SHP77 (cell line): ENCODE results near the gene CNTNAP2.
A peak's percentile ranks its signal among the peaks of the same experiment; 100 is the strongest.

Source experiments
- DNase-seq, 2 experiments: peaks; one replicate each; lab custom pipeline; 2025; lab: John Stamatoyannopoulos, UW

The CNTNAP2 gene

DNA sequence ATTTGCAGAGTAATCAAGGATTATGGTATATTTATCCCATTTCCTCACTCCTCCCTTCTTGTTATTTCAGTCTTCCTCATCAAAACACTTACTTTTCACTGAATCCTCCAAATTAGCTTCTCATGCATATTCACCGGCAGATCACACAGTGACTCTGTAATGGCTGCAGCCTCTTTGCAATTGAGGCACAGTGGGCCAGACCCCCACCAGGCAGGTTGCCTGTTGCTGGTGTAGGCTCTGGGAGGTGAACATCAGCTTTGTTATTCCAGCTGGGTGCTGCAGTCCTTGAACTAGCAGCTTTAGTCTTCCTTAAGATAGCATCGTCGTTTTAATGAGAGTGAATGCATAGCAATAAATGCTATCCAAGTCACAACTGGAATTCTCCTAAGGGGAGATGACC lies 449.3 kb downstream of the CNTNAP2 start:
- DNase-seq, result peak; percentile 28 to 39

- DNase-seq, result no peak
These were observed 459.3 kb downstream of the CNTNAP2 start for GRCh38 chr7:146575903-146576302.

DNA sequence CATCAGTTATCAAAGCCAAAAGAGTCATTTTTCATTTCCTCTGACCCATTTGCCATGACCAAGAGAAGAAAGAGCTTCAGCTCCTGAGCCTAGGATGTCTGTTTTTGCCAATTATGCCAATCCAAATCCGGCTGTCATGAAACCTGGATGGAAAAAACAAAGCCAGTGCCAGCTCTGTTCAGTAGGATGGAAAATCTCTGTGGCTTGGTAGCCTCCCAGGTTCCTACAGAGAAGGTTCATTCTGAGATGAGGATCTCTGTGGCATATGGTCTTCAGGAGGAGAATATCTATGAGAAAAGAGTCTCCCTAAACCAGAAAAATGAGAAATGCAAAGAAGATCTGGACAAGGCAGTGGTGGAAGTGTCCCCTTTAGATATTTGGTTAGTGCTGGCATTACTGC lies 475.4 kb downstream of the CNTNAP2 start:
- no peak for DNase-seq

- DNase-seq, result no peak
These were observed 490.0 kb downstream of the CNTNAP2 start for GRCh38 chr7:146606628-146607027.

DNA sequence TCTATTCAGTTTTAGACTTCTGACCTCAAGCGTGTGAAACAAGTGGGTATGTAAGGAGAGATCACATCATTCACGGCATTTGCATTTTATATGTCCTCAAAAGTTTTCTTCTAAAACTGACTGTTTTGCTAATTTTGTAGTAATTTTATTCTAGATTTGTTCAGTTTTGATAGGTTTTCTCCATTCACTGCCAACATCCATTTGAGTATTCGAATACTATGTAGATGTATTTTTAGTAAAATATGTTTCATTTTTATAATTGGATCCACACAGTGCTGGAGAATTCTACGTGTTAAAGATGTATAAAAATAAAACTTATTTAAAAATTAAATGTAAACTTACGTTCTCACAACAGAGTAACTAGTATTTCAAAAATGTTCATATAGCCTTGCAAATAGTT lies 503.0 kb downstream of the CNTNAP2 start:
- DNase-seq, result no peak

DNA sequence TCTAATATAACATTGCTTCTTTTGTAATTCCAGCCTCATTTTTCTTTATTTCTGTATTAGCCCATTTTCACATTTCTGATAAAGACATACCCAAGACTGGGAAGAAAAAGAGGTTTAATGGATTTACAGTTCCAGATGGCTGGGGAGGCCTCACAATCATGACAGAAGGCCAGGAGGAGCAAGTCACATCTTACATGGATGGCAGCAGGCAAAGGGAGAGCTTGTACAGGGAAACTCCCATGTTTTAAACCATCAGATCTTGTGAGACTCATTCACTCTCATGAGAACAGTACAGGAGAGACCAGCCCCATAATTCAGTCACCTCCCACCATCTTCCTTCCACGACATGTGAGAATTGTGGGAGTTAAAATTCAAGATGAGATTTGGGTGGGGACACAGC lies 510.3 kb downstream of the CNTNAP2 start:
- no peak for DNase-seq

- peak; percentile 93 to 96 for DNase-seq
These were observed 518.8 kb downstream of the CNTNAP2 start for GRCh38 chr7:146635205-146636032.

- no peak for DNase-seq
These were observed 519.4 kb downstream of the CNTNAP2 start for GRCh38 chr7:146636033-146636356.

DNA sequence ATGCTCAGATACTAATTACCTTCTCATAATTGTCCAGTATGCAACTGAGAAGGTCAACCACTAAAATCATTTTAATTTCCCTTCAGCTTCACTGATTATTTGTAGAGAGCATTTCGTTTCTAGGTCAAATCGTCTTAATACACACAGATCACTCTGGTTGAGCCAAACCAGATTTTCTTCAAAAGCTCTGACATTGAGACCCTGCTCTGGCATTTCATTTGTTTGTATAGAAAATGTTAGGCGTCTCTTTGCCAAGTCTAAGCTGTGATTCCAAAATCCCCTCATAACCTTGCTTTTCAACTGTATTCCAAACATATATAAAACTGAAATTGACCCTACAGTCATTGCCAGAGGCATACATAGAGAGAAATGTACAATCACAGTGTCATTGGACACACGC lies 520.0 kb downstream of the CNTNAP2 start:
- DNase-seq, result no peak

DNA sequence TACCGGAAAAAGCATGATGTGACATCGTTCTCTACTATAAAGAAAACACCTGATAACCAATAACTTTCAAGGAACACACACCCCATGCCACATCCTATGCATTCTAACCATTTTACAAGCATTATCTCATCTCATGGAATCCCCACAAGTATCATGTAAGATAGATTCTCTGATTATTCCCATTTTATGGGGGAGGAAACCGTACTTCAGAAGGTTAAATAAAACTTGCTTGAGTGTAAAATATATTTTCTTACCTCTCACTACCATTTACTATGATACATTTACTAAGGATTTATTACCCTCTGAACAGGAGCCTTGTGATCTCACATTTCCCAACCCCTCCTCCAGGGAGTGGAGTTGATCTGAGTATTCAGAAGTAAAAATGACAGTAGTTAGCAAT lies 522.7 kb downstream of the CNTNAP2 start:
- DNase-seq, result no peak

DNA sequence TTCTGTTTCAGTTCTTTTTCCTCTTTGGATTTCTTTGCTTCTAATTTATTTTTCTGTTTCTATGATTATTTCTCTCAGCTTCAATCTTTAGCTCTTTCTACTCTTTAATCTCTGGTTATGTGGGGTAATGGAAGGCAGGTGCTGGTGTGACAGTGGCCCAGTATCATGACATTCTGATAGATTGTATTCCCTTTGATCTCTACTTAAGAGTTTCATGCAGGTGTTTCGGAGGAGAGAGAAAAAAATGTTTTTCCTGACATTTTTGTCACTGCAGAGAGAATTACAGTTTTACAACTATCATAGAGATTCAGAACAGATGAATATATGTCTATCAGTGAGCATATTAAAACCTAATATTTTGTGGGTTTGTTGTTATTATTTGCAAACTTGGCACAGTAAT lies 524.9 kb downstream of the CNTNAP2 start:
- no peak for DNase-seq

DNA sequence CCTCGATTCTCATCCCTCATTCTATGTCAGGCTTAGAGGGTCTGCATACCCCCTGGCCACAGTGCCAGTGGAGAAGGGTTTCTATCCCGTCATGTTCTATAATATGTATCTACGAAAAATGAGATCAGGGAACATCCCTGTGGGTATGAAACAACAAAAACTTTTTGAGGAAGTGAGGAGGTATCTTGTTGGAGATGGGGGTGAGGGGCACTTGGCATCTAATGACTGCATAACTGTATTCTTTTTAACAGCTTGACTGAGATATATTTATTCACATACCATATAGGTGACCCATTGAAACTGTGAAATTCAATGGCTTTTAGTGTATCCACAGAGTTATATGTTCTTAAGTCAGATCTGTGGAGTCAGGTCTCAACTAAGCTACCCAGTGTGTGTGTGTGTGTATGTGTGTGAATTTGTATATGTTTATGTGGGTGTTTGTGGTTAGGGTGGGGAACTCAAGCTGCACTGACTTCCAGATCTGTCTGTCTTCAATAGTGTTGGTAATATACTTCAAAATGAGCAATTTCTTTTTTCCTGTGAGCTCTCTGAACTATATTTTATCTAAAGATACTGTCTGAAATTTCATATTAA lies 528.9 kb downstream of the CNTNAP2 start:
- no peak for DNase-seq

GRCh38 chr7:146647445-146647844 lies 530.8 kb downstream of the CNTNAP2 start:
- no peak for DNase-seq

- no peak for DNase-seq
These were observed 535.6 kb downstream of the CNTNAP2 start for GRCh38 chr7:146652176-146652575.

DNA sequence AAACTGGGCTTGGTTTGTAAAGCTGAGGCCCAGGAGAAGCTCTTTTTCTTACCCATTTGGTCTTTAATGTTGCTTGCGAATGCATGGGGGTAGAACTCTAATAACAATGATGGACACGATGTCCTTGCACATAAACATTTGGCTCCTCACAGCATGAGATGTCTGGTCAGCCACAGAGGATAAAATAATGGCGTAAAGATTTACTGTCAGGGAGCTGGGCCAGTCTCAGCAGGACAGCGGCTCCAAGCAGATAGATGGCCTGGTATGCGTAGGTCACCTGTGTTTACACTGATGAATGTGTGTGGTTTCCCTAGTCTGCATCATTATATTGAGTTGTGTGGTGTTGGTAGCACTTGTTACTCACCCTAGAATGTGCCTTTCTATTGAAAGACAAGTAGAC lies 537.4 kb downstream of the CNTNAP2 start:
- DNase-seq, result peak; percentile 27 to 65

- peak; percentile 88 for DNase-seq
These were observed 539.6 kb downstream of the CNTNAP2 start for GRCh38 chr7:146655928-146656797.

DNA sequence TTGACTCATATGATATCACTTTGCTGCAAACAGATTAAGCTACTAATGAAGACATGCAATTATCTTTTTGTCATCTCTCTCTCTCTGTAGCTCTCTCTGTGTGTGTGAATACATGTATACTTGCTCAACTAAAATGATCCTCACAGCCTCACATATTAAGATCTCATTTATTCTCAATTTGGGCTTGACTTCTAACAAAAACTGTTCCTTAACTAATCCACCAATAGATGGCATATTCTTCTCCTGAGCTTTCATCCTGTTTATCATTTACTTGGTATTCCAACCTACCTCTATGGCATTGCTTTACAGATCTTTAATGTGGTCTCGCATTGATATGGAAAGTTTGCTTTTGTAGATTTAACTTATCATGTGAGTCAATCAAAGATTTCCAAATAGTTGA lies 540.4 kb downstream of the CNTNAP2 start:
- DNase-seq, result peak; percentile 3 to 20

GRCh38 chr7:146658604-146659003 lies 542.0 kb downstream of the CNTNAP2 start:
- DNase-seq, result no peak

GRCh38 chr7:146659732-146660131 lies 543.1 kb downstream of the CNTNAP2 start:
- peak in 1 of 2 experiments; percentile 6 for DNase-seq

DNA sequence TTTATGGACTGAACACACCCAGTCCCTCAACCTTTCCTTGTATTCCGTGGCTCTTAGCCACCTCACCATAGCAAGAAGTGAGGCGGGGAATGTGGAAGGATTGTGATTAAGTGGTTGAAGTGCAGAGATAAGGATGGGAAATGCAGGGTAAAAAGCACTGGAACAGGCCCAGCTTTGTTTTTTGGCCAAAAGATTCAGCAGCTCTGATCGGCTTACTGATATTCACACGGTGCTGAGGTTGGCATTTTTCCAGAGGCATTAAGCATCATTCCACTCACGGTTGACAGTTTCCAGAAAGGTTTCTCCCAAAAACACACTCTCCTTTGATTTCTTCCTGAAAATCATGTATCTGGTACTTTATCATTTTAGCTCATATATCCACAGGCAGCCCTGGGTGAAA lies 544.2 kb downstream of the CNTNAP2 start:
- peak in 1 of 2 experiments; percentile 38 for DNase-seq

- DNase-seq, result no peak
These were observed 544.8 kb downstream of the CNTNAP2 start for GRCh38 chr7:146661435-146661834.

- no peak for DNase-seq
These were observed 545.3 kb downstream of the CNTNAP2 start for GRCh38 chr7:146661929-146662328.

GRCh38 chr7:146665023-146665422 lies 548.4 kb downstream of the CNTNAP2 start:
- DNase-seq, result no peak
